ENCODE data around the gene TMEM91. TPM values are rescaled to one million over a fixed set of nuclear protein-coding genes. Genes with fewer than 3 reads are reported as not detected.

TMEM91 gene
- total and polyA plus RNA-seq, 2 of the 13 experiments (the other 11 are each of a cell fraction or from before 2014, with no cell fraction given): 6.3 to 10.3 TPM

DNA sequence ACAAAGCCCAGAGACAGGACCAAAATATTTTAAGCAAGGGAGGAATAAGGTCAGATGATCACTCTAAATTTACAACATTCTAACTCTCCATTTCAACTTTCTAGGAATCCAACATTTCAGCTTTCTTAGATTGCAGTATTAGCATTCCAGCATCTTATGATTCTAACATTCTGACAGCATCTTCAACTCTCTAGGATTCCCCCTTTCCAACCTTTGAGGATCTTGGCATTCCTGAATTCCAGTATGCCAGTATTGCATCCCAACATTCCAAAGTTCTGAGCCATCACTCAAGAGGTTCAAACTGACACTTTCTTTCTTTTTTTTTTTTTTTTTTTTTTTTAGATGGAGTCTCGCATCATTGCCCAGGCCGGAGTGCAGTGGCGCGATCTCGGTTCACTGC lies 36.4 kb upstream of the TMEM91 start:
- DNase-seq (ENCODE audit: low spot score) (no peak), ATAC-seq (no peak), FAIRE-seq (no peak)
- Histone ChIP-seq H3K27ac (ENCODE audit: extremely low read length, insufficient read depth, low read length) (no peak overlapping the region), H3K79me2 (ENCODE audit: insufficient read depth, low read length) (no peaks in the 10 kb centered on the region), H3K4me1 (ENCODE audit: insufficient read depth, low read length) (no peaks in the 10 kb centered on the region), H3K36me3 (replicated peaks in 1 of 2; ENCODE audit: control insufficient read depth in 1 of 2, insufficient read depth in 2 of 2, low read length in 2 of 2) (peaks cover 16 to 45% of the 10 kb centered on the region in 2 experiments), H3K9me3 (ENCODE audit: low read length) (no peaks in the 10 kb centered on the region), H3K9ac (ENCODE audit: insufficient read depth, low read depth, low read length) (no peak overlapping the region), H4K20me1 (ENCODE audit: insufficient read depth, low read length) (no peaks in the 10 kb centered on the region), H3K4me2 (ENCODE audit: low read depth, low read length) (no peak overlapping the region), H3K4me3 (replicated peaks in 1 of 3; ENCODE audit: insufficient read depth in 1 of 3, low read depth in 2 of 3, low read length in 3 of 3) (no peak overlapping the region), H2AFZ (ENCODE audit: low read length) (no peak overlapping the region), H3K27me3 (ENCODE audit: control insufficient read depth in 1 of 2, insufficient read depth in 2 of 2, low read length in 2 of 2) (no peaks in the 10 kb centered on the region)
- POLR2A ChIA-PET: no interaction called here
- intact Hi-C loops (cut with micrococcal nuclease; ENCODE audit: unreplicated experiment): no loop called here
- no peak for TF ChIP-seq JUNB (CRISPR knock-in tag; IDR thresholded peaks at IDR 0.05; ENCODE audit: borderline replicate concordance)
- no peak for TF ChIP-seq ZNF251 (CRISPR knock-in tag; IDR thresholded peaks at IDR 0.05)
- in situ Hi-C loops (cut with HindIII; ENCODE audit: extremely low pct_ligation_motif_present, low pct_unique_long_range_greater_than_20kb): no loop called here
- WGBS (ENCODE audit: low lambda C conversion rate): 99% methylated on average over 5 of the region's 5 CpGs
- no TSS peak for BruUV-seq (replicated peaks)
- CTCF ChIA-PET (ENCODE audit: low intra/inter-chr PET ratio, low total read pairs): no interaction called here

- Histone ChIP-seq H3K36me3 (replicated peaks in 1 of 2; ENCODE audit: control insufficient read depth in 1 of 2, insufficient read depth in 2 of 2, low read length in 2 of 2) (peaks cover 14 to 47% of the 10 kb centered on the region in 2 experiments), H4K20me1 (ENCODE audit: insufficient read depth, low read length) (no peaks in the 10 kb centered on the region), H3K4me3 (replicated peaks in 1 of 3; ENCODE audit: insufficient read depth in 1 of 3, low read depth in 2 of 3, low read length in 3 of 3) (no peak overlapping the region)
These were observed 34.5 kb upstream of the TMEM91 start for GRCh38 chr19:41341669-41342490.

More at GRCh38 chr19:41341669-41342490, 34.5 kb upstream of the TMEM91 start:
- FAIRE-seq (no peak), ATAC-seq (no peak; the same call in 1 of the 3 replicates), DNase-seq (ENCODE audit: low spot score) (no peak)
- H3K9ac ChIP-seq (ENCODE audit: insufficient read depth, low read depth, low read length): no peak overlapping the region
- ChIA-PET CTCF (ENCODE audit: low intra/inter-chr PET ratio, low total read pairs) (no interaction called here), POLR2A (interaction anchor here (0.7 to 1.2 kb wide), 2 partner anchors 18 to 19 kb away, joined by 3 read pairs; no protein-coding TSS in a partner anchor)
- no peak overlapping the region for H2AFZ ChIP-seq (ENCODE audit: low read length)
- no peaks in the 10 kb centered on the region for H3K9me3 ChIP-seq (ENCODE audit: low read length)
- 95% methylated on average over 18 of the region's 20 CpGs for WGBS (ENCODE audit: low lambda C conversion rate)
- in situ Hi-C loops (cut with HindIII; ENCODE audit: extremely low pct_ligation_motif_present, low pct_unique_long_range_greater_than_20kb): no loop called here
- peak; percentile 24 for TF ChIP-seq AGO2 (optimal IDR thresholded peaks at IDR 0.05; ENCODE audit: low read depth, low read length)
- TF ChIP-seq CTCF (CRISPR knock-in tag; IDR thresholded peaks at IDR 0.05): peak; percentile 41
- TF ChIP-seq PLSCR1 (CRISPR knock-in tag; IDR thresholded peaks at IDR 0.05; ENCODE audit: borderline replicate concordance): no peak
- peak; percentile 38 for TF ChIP-seq ZEB1 (IDR thresholded peaks at IDR 0.05; ENCODE audit: insufficient replicate concordance, low read depth)
- no peaks in the 10 kb centered on the region for H3K27me3 ChIP-seq (ENCODE audit: control insufficient read depth in 1 of 2, insufficient read depth in 2 of 2, low read length in 2 of 2)
- intact Hi-C loops (cut with micrococcal nuclease; ENCODE audit: unreplicated experiment): loop anchor here (1.0 kb wide), 1 partner anchor 10 kb away; no protein-coding TSS in a partner anchor
- H3K4me2 ChIP-seq (ENCODE audit: low read depth, low read length): no peak overlapping the region
- no peaks in the 10 kb centered on the region for H3K79me2 ChIP-seq (ENCODE audit: insufficient read depth, low read length)
- no peak overlapping the region for H3K27ac ChIP-seq (ENCODE audit: extremely low read length, insufficient read depth, low read length)
- no TSS peak for BruUV-seq (replicated peaks)
- no peaks in the 10 kb centered on the region for H3K4me1 ChIP-seq (ENCODE audit: insufficient read depth, low read length)

All from HepG2 (cell line).